GM12878 (cell line): ENCODE measurements around the gene PRPF18. TPM values are rescaled to one million over a fixed set of nuclear protein-coding genes. Genes with fewer than 3 reads are reported as not detected.

Experiments used
- ATAC-seq: fragments of 200-7000 bp; cut with Tn5 transposase; 3 replicates; pipeline ENCODE4 v1.9.1; 2020; ENCODE audit warnings: mild to moderate bottlenecking, moderate library complexity
- BruUV-seq: library from RNA; stranded (reverse); fragments of 400-500 nt; replicated peaks from 2 replicates; lab custom pipeline; 2021; lab: Mats Ljungman, UMichigan
- CTCF ChIA-PET: fragments of 300-600 bp; sonication (Branson Sonifier 250); formaldehyde crosslinking; extraction: SDS; loops from one replicate; lab custom pipeline; 2021; ENCODE audit warnings: inconsistent platforms; lab: Yijun Ruan, JAX
- POLR2A ChIA-PET: fragments of 350-600 bp; formaldehyde crosslinking; extraction: SDS; loops from one replicate; lab custom pipeline; 2021; ENCODE audit warnings: inconsistent platforms; lab: Charles Lee
- RAD21 ChIA-PET: fragments of 300-600 bp; sonication (Branson Sonifier 250); formaldehyde crosslinking; loops from one replicate; lab custom pipeline; 2023; ENCODE audit warnings: antibody characterized with exemption; ENCODE audit not compliant: unreplicated experiment; lab: Charles Lee
- SMC1A ChIA-PET: fragments of 300-600 bp; sonication (Branson Sonifier 250); formaldehyde crosslinking; loops from one replicate; lab custom pipeline; 2023; ENCODE audit not compliant: unreplicated experiment, uncharacterized antibody; lab: Charles Lee
- DNase-seq: peaks from one replicate; pipeline ENCODE4 v3.0.0-alpha.2; 2011; ENCODE audit warnings: low read depth, low spot score
- FAIRE-seq: peaks from 3 replicates; lab custom pipeline; 2011; peaks lifted over from hg19 to GRCh38; lab: Jason Lieb, UNC
- H2AFZ ChIP-seq: 2 replicates; pipeline ENCODE4 v1.6.0; 2011; ENCODE audit warnings: low read depth, low read length, control low read depth; ENCODE audit not compliant: control insufficient read depth
- H3K27ac ChIP-seq: 2 replicates; pipeline ENCODE4 v1.5.1; 2011; ENCODE audit warnings: control low read depth; ENCODE audit not compliant: control insufficient read depth, insufficient read depth
- H3K27me3 ChIP-seq, 2 experiments: replicated peaks in 1 of 2; 2 replicates each; pipeline versions ENCODE4 v1.6.0 to v1.6.1; 2011; ENCODE audit warnings: low read length in 1 of 2; ENCODE audit not compliant: control insufficient read depth in 2 of 2, insufficient read depth in 2 of 2
- H3K36me3 ChIP-seq, 2 experiments: 2 replicates each; pipeline ENCODE4 v1.5.1; 2011; ENCODE audit warnings: low read length in 1 of 2; ENCODE audit not compliant: control insufficient read depth in 2 of 2, insufficient read depth in 2 of 2
- H3K4me1 ChIP-seq: 2 replicates; pipeline ENCODE4 v1.6.1; 2011; ENCODE audit warnings: mild to moderate bottlenecking, low read length, moderate library complexity, mixed read lengths; ENCODE audit not compliant: control insufficient read depth, insufficient read depth
- H3K4me2 ChIP-seq: 2 replicates; pipeline ENCODE4 v1.6.0; 2011; ENCODE audit warnings: control low read depth; ENCODE audit not compliant: control insufficient read depth, insufficient read depth
- H3K4me3 ChIP-seq: fragments of 200-600 bp; sonication (generic); 2 replicates; pipeline ENCODE4 v1.5.1; 2016
- H3K79me2 ChIP-seq: 2 replicates; pipeline ENCODE4 v1.6.0; 2011; ENCODE audit warnings: low read length; ENCODE audit not compliant: control insufficient read depth, insufficient read depth
- H3K9ac ChIP-seq: 2 replicates; pipeline ENCODE4 v1.8.0; 2011; ENCODE audit warnings: low read length, control low read depth, mixed read lengths; ENCODE audit not compliant: control insufficient read depth, insufficient read depth
- H3K9me3 ChIP-seq: replicated peaks from 3 replicates; pipeline ENCODE4 v1.5.1; 2011; ENCODE audit warnings: mild to moderate bottlenecking, low read length; ENCODE audit not compliant: control insufficient read depth, insufficient read depth
- H4K20me1 ChIP-seq: 2 replicates; pipeline ENCODE4 v1.6.0; 2011; ENCODE audit not compliant: control insufficient read depth, insufficient read depth
- CBX3 ChIP-seq: fragments of 200-600 bp; sonication (generic); IDR thresholded peaks from 2 replicates; pipeline ENCODE4 v1.6.1; 2016; ENCODE audit warnings: low read depth, borderline replicate concordance
- CTCF ChIP-seq, 3 experiments: IDR thresholded peaks in 2 of 3; conservative IDR thresholded peaks in 1 of 3; 2 replicates each; pipeline ENCODE4 v1.5.1; 2011; ENCODE audit warnings: low read depth in 3 of 3, low read length in 3 of 3, mild to moderate bottlenecking in 3 of 3, control low read depth in 2 of 3, moderate library complexity in 2 of 3, inconsistent platforms in 1 of 3, mixed read lengths in 1 of 3; ENCODE audit not compliant: control insufficient read depth in 2 of 3, insufficient read depth in 1 of 3; ENCODE audit errors: extremely low read depth in 1 of 3
- HDGF ChIP-seq: fragments of 450-650 bp; IDR thresholded peaks from 2 replicates; pipeline ENCODE4 v1.6.1; 2016; ENCODE audit warnings: antibody characterized with exemption
- HSF1 ChIP-seq: fragments of 150-350 bp; IDR thresholded peaks from 2 replicates; pipeline ENCODE4 v1.6.1; 2014; ENCODE audit warnings: mild to moderate bottlenecking, low read depth, low read length
- NFYB ChIP-seq: IDR thresholded peaks from 2 replicates; pipeline ENCODE4 v1.6.1; 2011; ENCODE audit warnings: low read depth, mild to moderate bottlenecking, low read length, improper control_type of control experiment, moderate library complexity; ENCODE audit not compliant: insufficient read depth
- POLR2AphosphoS2 ChIP-seq: IDR thresholded peaks from 2 replicates; pipeline ENCODE4 v1.6.1; 2011; ENCODE audit warnings: low read depth, mild to moderate bottlenecking, low read length, improper control_type of control experiment, moderate library complexity
- REST ChIP-seq: IDR thresholded peaks from 2 replicates; pipeline ENCODE4 v1.6.1; 2012; ENCODE audit warnings: mild to moderate bottlenecking, low read depth, low read length
- SMAD5 ChIP-seq: IDR thresholded peaks from 2 replicates; pipeline ENCODE4 v1.6.1; 2016; ENCODE audit warnings: antibody characterized with exemption, low read depth
- SREBF1 ChIP-seq: IDR thresholded peaks from 2 replicates; pipeline ENCODE4 v1.6.1; 2012; ENCODE audit warnings: mild to moderate bottlenecking, low read length
- SUPT20H ChIP-seq: IDR thresholded peaks from 2 replicates; pipeline ENCODE4 v1.6.1; 2011; ENCODE audit warnings: low read depth, mild to moderate bottlenecking, low read length, moderate library complexity, borderline replicate concordance; ENCODE audit not compliant: control insufficient read depth
- TAF1 ChIP-seq: IDR thresholded peaks from 2 replicates; pipeline ENCODE4 v1.6.1; 2011; ENCODE audit warnings: mild to moderate bottlenecking, low read depth, low read length, borderline replicate concordance
- ZNF622 ChIP-seq: fragments of 450-650 bp; IDR thresholded peaks from 2 replicates; pipeline ENCODE4 v1.6.1; 2017; ENCODE audit warnings: mild to moderate bottlenecking, inconsistent platforms
- WGBS: methylation state at CpG from one replicate; pipeline ENCODE4 v1.1.6; 2016; ENCODE audit warnings: low lambda C conversion rate; ENCODE audit not compliant: insufficient replicate concordance, insufficient coverage; ENCODE audit errors: missing lambda C conversion rate; 5-methylcytosine and 5-hydroxymethylcytosine counted together
- in situ Hi-C: fragments of 300-500 bp; cut with MboI; formaldehyde crosslinking; loops from 9 replicates; pipeline ENCODE4 v1.14.3; 2018; ENCODE audit warnings: mixed read lengths
- intact Hi-C: fragments of 100-400 bp; cut with micrococcal nuclease; formaldehyde crosslinking; loops from one replicate; pipeline ENCODE4 v1.14.2; 2022; ENCODE audit not compliant: unreplicated experiment
- polyA plus RNA-seq, 11 experiments: library from polyadenylated mRNA; depleted of rRNA in 4 of 11; unstranded in 6 of 11; stranded (reverse) in 5 of 11; fragments of >200 nt; fragmentation: Nextera tagmentation in 4 of 11; fragmentation: Illumina TruSeq in 1 of 11; extraction: Ambion mirVana in 4 of 11; extraction: Trizol in 1 of 11; gene quantifications; 1 replicate in 1 of 11; 2 replicates in 10 of 11; pipeline versions ENCODE4 v1.2.1 to v1.2.3, GENCODE V29; 2011 to 2016; ENCODE audit warnings: inconsistent platforms in 2 of 11, missing spikeins in 2 of 11, low read depth in 1 of 11
- total RNA-seq, 4 experiments: library from RNA; depleted of rRNA in 3 of 4; stranded (reverse); fragments of >200 nt in 3 of 4; fragmentation: Illumina TruSeq in 1 of 4; extraction: Trizol in 1 of 4; gene quantifications; 2 replicates each; pipeline versions ENCODE4 v1.2.1 to v1.2.3, GENCODE V29; 2013 to 2021

The PRPF18 gene
- total and polyA plus RNA-seq, 10 of the 15 experiments (the other 5 are each of a cell fraction or from before 2014, with no cell fraction given), result 15.6 to 35.8 (median 28.8) TPM

- no peak for FAIRE-seq
- Histone ChIP-seq H3K4me1 (no peaks in the 10 kb centered on the region), H3K4me3 (no peak overlapping the region), H3K9me3 (no peaks in the 10 kb centered on the region), H3K79me2 (peaks cover 7% of the 10 kb centered on the region), H4K20me1 (no peaks in the 10 kb centered on the region), H3K27ac (no peak overlapping the region), H3K9ac (no peak overlapping the region), H3K4me2 (no peak overlapping the region), H2AFZ (no peak overlapping the region), H3K27me3 (no peaks in the 10 kb centered on the region), H3K36me3 (peaks cover 1 to 5% of the 10 kb centered on the region in 2 experiments; a peak in 2 of 4 replicates)
- no peak for ATAC-seq
- no peak for DNase-seq
- in situ Hi-C loops, result no loop called here
- no TSS peak for BruUV-seq
- intact Hi-C loops, result no loop called here
- RAD21 ChIA-PET, result interaction anchor here (1.4 kb wide), 1 partner anchor 174 kb away, joined by 3 read pairs; no protein-coding TSS in a partner anchor
- CTCF ChIA-PET, result no interaction called here
- 93% methylated on average over 2 of the region's 2 CpGs for WGBS
- POLR2A ChIA-PET, result interaction anchor here (0.6 kb wide), 1 partner anchor 26 kb away, joined by 5 read pairs; no protein-coding TSS in a partner anchor
- SMC1A ChIA-PET, result interaction anchor here (1.0 to 1.3 kb wide), 2 partner anchors 11 to 61 kb away, joined by 3 read pairs; no protein-coding TSS in a partner anchor
- no peak for TF ChIP-seq NFYB
- TF ChIP-seq CBX3, result no peak
- no peak for TF ChIP-seq REST
- no peak for TF ChIP-seq SMAD5
- no peak for TF ChIP-seq HSF1
- no peak for TF ChIP-seq POLR2AphosphoS2
- no peak for TF ChIP-seq CTCF (IDR thresholded peaks at IDR 0.05 in 2 of 3, conservative IDR thresholded peaks at IDR 0.05 in 1 of 3; ENCODE audit: control insufficient read depth in 2 of 3, extremely low read depth in 1 of 3, insufficient read depth in 1 of 3, low read depth in 3 of 3, low read length in 3 of 3)
- no peak for TF ChIP-seq TAF1
- TF ChIP-seq SUPT20H, result no peak
- TF ChIP-seq HDGF, result no peak
- TF ChIP-seq SREBF1, result no peak
- TF ChIP-seq ZNF622, result no peak
Observed at GRCh38 chr10:13592306-13592705, 5.5 kb downstream of the PRPF18 start.
